ENCODE measurements around the gene TNPO3.

The TNPO3 gene

DNA sequence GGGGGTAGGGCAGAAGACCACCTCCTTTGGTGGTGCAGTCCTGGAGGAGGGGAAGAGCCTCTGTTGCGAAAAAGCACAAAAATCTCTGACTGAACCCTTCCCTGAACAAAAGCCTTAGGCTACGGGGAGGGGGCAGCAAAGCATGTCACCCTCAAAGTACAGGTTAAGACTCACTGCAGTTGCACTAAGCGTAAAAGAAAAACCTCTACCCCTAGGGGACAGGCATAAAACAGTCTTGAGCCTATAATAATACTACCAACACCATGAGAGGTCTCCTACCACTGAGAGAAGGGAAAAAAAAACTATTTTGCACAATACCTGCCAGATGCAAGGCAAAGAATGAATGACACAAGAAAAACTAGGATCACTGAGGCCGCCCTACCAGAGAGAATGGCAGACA, 17.3 kb downstream of the TNPO3 start:
- no peak for TF ChIP-seq CTCF (IDR thresholded peaks at IDR 0.05; ENCODE audit: low read depth, low read length)
- DNase-seq (ENCODE audit: extremely low read depth, low read depth): no peak

GRCh38 chr7:129032017-129032416, 22.9 kb downstream of the TNPO3 start:
- no peak for DNase-seq (ENCODE audit: extremely low read depth, low read depth)
- TF ChIP-seq CTCF (IDR thresholded peaks at IDR 0.05; ENCODE audit: low read depth, low read length): no peak

DNA sequence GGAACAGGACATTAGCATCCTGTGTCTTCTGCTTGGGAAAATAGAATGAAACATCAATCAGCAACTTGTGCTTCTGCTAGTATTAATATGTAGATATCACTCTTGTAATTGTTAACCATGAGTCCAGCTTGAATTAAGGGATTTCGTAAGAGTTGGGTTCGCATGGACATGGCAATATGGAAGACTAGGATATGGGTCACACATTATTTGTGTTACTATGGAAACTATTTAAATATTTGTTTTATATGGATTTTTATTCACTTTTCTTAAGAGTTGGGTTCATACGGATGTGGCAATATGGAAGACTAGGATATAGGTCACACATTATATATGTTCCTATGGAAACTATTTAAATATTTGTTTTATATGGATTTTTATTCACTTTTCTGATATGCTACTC, 24.5 kb downstream of the TNPO3 start:
- no peak for DNase-seq (ENCODE audit: extremely low read depth, low read depth)
- no peak for TF ChIP-seq CTCF (IDR thresholded peaks at IDR 0.05; ENCODE audit: low read depth, low read length)

- DNase-seq (ENCODE audit: extremely low read depth, low read depth): no peak
- no peak for TF ChIP-seq CTCF (IDR thresholded peaks at IDR 0.05; ENCODE audit: low read depth, low read length)
These were observed 30.8 kb downstream of the TNPO3 start for GRCh38 chr7:129024125-129024524.

GRCh38 chr7:129021656-129022055, 33.3 kb downstream of the TNPO3 start:
- DNase-seq (ENCODE audit: extremely low read depth, low read depth): no peak
- TF ChIP-seq CTCF (IDR thresholded peaks at IDR 0.05; ENCODE audit: low read depth, low read length): no peak

DNA sequence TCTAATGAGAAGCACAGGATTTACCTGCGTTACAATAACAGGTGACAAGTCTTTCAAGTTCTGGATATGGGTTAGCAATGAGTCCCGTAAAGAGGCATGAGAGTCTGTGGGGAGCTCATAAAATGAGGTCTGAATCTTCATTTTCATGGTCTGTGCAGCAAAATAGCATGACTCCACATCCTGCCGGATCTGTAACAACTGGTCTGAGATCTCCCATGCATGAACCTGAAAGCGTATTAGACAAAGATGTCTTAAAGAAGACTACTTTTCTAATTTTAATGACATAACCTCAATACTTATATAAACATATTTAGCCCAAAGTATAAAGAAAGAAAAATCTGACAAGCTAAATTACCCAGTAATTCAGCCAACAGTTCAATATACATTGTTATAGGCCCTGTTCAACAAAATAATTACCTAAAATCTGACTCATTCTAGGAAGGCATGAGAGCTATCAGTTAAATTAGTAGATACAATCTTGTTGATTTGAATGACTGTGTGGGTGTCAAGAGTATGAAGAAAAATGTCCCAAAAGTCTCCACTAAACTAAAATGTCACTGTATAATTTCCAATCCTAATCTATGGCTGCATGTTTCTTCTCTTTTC, 36.9 kb downstream of the TNPO3 start:
- DNase-seq (ENCODE audit: extremely low read depth, low read depth): no peak
- no peak for TF ChIP-seq CTCF (IDR thresholded peaks at IDR 0.05; ENCODE audit: low read depth, low read length)

GRCh38 chr7:129017264-129017663, 37.6 kb downstream of the TNPO3 start:
- TF ChIP-seq CTCF (IDR thresholded peaks at IDR 0.05; ENCODE audit: low read depth, low read length): no peak
- no peak for DNase-seq (ENCODE audit: extremely low read depth, low read depth)

Measured in AG09319 (cell line).